Panc1 (cell line): ENCODE results near the gene FGF5. TPM values are rescaled to one million over a fixed set of nuclear protein-coding genes. Genes with fewer than 3 reads are reported as not detected.
A peak's percentile ranks its signal among the peaks of the same experiment; 100 is the strongest.

Source experiments
- ATAC-seq: fragments of 200-7000 bp; cut with Tn5 transposase; 2 replicates; pipeline ENCODE4 v1.9.1; 2020; ENCODE audit warnings: mild to moderate bottlenecking, moderate library complexity
- BruUV-seq: library from RNA; stranded (reverse); fragments of 400-500 nt; replicated peaks from 2 replicates; lab custom pipeline; 2021; lab: Mats Ljungman, UMichigan
- CTCF ChIA-PET: fragments of 300-600 bp; sonication (Branson Sonifier 250); formaldehyde crosslinking; loops from one replicate; lab custom pipeline; 2022; ENCODE audit warnings: antibody characterized with exemption; lab: Charles Lee
- POLR2A ChIA-PET: fragments of 300-600 bp; sonication (Branson Sonifier 250); formaldehyde crosslinking; loops from one replicate; lab custom pipeline; 2022; ENCODE audit warnings: antibody characterized with exemption; lab: Charles Lee
- DNase-seq: peaks from one replicate; pipeline ENCODE4 v3.0.0-alpha.2; 2010; ENCODE audit warnings: low read depth, low spot score
- H3K27ac ChIP-seq: 2 replicates; pipeline ENCODE4 v1.5.1; 2011; ENCODE audit warnings: mild to moderate bottlenecking, low read length, inconsistent platforms
- H3K27me3 ChIP-seq: fragments of 200-500 bp; sonication (Bioruptor generic); 2 replicates; pipeline ENCODE4 v1.6.0; 2014; ENCODE audit warnings: low read length, inconsistent platforms; ENCODE audit not compliant: control insufficient read depth, insufficient read depth
- H3K36me3 ChIP-seq: fragments of 200-500 bp; sonication (Bioruptor generic); 2 replicates; pipeline ENCODE4 v1.5.1; 2014; ENCODE audit warnings: inconsistent platforms, mild to moderate bottlenecking, low read length, moderate library complexity; ENCODE audit not compliant: control insufficient read depth, insufficient read depth
- H3K4me1 ChIP-seq: 2 replicates; pipeline ENCODE4 v1.5.1; 2011; ENCODE audit warnings: inconsistent platforms, mild to moderate bottlenecking, low read length, moderate library complexity; ENCODE audit not compliant: control insufficient read depth, insufficient read depth
- H3K4me3 ChIP-seq, 2 experiments: 2 replicates each; pipeline ENCODE4 v1.5.1; 2011 to 2012; ENCODE audit warnings: low read depth in 2 of 2, low read length in 2 of 2, mild to moderate bottlenecking in 2 of 2, inconsistent platforms in 1 of 2, moderate library complexity in 1 of 2
- H3K9me3 ChIP-seq: fragments of 200-500 bp; sonication (Bioruptor generic); 2 replicates; pipeline ENCODE4 v1.5.1; 2014; ENCODE audit warnings: low read depth, mild to moderate bottlenecking, inconsistent platforms, low read length, moderate library complexity; ENCODE audit not compliant: control insufficient read depth, insufficient read depth
- POLR2AphosphoS5 ChIP-seq: IDR thresholded peaks from 2 replicates; pipeline ENCODE4 v1.6.1; 2012; ENCODE audit warnings: mild to moderate bottlenecking, low read depth, low read length, moderate library complexity
- SIN3A ChIP-seq: IDR thresholded peaks from 2 replicates; pipeline ENCODE4 v1.6.1; 2012; ENCODE audit warnings: low read depth, mild to moderate bottlenecking, low read length, moderate library complexity, borderline replicate concordance; ENCODE audit not compliant: insufficient read depth
- TCF7L2 ChIP-seq: IDR thresholded peaks from 2 replicates; pipeline ENCODE4 v1.6.1; 2011; ENCODE audit warnings: mild to moderate bottlenecking, low read depth, low read length, inconsistent platforms
- in situ Hi-C: cut with HindIII; loops from 2 replicates; pipeline ENCODE4 v1.10.0; 2016; ENCODE audit warnings: low sequenced_read_pairs, low pct_unique_long_range_greater_than_20kb
- intact Hi-C: fragments of 100-400 bp; cut with micrococcal nuclease; formaldehyde crosslinking; loops from one replicate; pipeline ENCODE4 v1.10.0; 2022; ENCODE audit not compliant: unreplicated experiment
- total RNA-seq: library from RNA; stranded (reverse); gene quantifications from one replicate; pipeline ENCODE4 v1.2.1, GENCODE V29; 2021; ENCODE audit not compliant: unreplicated experiment
- TF ChIP-seq, protein P1 (sequence below): fragments of 450-650 bp; IDR thresholded peaks from 2 replicates; pipeline ENCODE4 v1.5.1; 2017; ENCODE audit warnings: mild to moderate bottlenecking
- TF ChIP-seq, protein P2 (sequence below), 2 experiments: IDR thresholded peaks; 2 replicates each; pipeline ENCODE4 v1.6.1; 2011 to 2012; ENCODE audit warnings: low read depth in 2 of 2, control low read depth in 1 of 2, low read length in 1 of 2, mild to moderate bottlenecking in 1 of 2, moderate library complexity in 1 of 2; ENCODE audit not compliant: insufficient read depth in 1 of 2

Gene FGF5
- total RNA-seq, 1 experiment from 2014 or later: 1.3 TPM

DNA sequence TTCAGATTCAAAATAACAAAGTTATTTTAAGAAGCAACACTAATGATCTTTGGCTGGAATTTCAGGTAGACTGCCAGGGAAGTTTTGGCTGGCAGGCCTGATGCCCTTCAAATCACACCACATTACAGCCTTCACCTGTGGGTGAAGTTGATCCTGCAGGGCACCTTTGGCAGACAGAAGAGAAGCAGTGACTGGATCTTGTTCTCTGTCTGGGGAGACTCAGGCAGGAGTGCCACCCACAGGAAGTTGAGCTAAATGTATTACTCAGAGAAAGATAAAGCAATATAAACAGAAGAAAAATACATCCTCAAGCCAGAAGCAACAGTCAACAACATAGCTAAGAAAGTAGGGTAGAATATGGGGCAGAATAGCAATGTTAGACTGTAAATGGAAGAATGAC is 56.3 kb downstream of the FGF5 start:
- no peaks in the 10 kb centered on the region for H3K4me1 ChIP-seq
- ChIA-PET POLR2A (interaction anchor here (0.7 kb wide), 1 partner anchor 1384 kb away, joined by 4 read pairs; no protein-coding TSS in a partner anchor), CTCF (interaction anchor here (1.2 kb wide), 1 partner anchor 103 kb away, joined by 4 read pairs; no protein-coding TSS in a partner anchor)
- H3K9me3 ChIP-seq: no peaks in the 10 kb centered on the region
- DNase-seq: no peak
- H3K27ac ChIP-seq: no peak overlapping the region
- TF ChIP-seq, protein P1, sequence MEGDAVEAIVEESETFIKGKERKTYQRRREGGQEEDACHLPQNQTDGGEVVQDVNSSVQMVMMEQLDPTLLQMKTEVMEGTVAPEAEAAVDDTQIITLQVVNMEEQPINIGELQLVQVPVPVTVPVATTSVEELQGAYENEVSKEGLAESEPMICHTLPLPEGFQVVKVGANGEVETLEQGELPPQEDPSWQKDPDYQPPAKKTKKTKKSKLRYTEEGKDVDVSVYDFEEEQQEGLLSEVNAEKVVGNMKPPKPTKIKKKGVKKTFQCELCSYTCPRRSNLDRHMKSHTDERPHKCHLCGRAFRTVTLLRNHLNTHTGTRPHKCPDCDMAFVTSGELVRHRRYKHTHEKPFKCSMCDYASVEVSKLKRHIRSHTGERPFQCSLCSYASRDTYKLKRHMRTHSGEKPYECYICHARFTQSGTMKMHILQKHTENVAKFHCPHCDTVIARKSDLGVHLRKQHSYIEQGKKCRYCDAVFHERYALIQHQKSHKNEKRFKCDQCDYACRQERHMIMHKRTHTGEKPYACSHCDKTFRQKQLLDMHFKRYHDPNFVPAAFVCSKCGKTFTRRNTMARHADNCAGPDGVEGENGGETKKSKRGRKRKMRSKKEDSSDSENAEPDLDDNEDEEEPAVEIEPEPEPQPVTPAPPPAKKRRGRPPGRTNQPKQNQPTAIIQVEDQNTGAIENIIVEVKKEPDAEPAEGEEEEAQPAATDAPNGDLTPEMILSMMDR: peak; percentile 28
- TF ChIP-seq SIN3A (no peak), TCF7L2 (no peak), POLR2AphosphoS5 (no peak)
- TF ChIP-seq, protein P2, sequence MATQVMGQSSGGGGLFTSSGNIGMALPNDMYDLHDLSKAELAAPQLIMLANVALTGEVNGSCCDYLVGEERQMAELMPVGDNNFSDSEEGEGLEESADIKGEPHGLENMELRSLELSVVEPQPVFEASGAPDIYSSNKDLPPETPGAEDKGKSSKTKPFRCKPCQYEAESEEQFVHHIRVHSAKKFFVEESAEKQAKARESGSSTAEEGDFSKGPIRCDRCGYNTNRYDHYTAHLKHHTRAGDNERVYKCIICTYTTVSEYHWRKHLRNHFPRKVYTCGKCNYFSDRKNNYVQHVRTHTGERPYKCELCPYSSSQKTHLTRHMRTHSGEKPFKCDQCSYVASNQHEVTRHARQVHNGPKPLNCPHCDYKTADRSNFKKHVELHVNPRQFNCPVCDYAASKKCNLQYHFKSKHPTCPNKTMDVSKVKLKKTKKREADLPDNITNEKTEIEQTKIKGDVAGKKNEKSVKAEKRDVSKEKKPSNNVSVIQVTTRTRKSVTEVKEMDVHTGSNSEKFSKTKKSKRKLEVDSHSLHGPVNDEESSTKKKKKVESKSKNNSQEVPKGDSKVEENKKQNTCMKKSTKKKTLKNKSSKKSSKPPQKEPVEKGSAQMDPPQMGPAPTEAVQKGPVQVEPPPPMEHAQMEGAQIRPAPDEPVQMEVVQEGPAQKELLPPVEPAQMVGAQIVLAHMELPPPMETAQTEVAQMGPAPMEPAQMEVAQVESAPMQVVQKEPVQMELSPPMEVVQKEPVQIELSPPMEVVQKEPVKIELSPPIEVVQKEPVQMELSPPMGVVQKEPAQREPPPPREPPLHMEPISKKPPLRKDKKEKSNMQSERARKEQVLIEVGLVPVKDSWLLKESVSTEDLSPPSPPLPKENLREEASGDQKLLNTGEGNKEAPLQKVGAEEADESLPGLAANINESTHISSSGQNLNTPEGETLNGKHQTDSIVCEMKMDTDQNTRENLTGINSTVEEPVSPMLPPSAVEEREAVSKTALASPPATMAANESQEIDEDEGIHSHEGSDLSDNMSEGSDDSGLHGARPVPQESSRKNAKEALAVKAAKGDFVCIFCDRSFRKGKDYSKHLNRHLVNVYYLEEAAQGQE (IDR thresholded peaks at IDR 0.05; ENCODE audit: insufficient read depth in 1 of 2, low read depth in 2 of 2, low read length in 1 of 2): no peak
- no peak overlapping the region for H3K4me3 ChIP-seq
- intact Hi-C loops (loop anchor here (5.0 kb wide), 1 partner anchor 100 kb away; no protein-coding TSS in a partner anchor), in situ Hi-C loops (no loop called here)
- no TSS peak for BruUV-seq
- no peaks in the 10 kb centered on the region for H3K36me3 ChIP-seq
- ATAC-seq: 0 out of 2 replicates have a peak, but pooled peaks have one; percentile 60
- H3K27me3 ChIP-seq: no peaks in the 10 kb centered on the region

- no TSS peak for BruUV-seq
- H3K4me1 ChIP-seq: no peaks in the 10 kb centered on the region
- no peak for ATAC-seq
- POLR2A ChIA-PET: no interaction called here
- no peak overlapping the region for H3K4me3 ChIP-seq
- no peaks in the 10 kb centered on the region for H3K27me3 ChIP-seq
- H3K9me3 ChIP-seq: no peaks in the 10 kb centered on the region
- H3K36me3 ChIP-seq: no peaks in the 10 kb centered on the region
- no peak overlapping the region for H3K27ac ChIP-seq
- intact Hi-C loops (loop anchor here (5.0 kb wide), 1 partner anchor 102 kb away; no protein-coding TSS in a partner anchor), in situ Hi-C loops (no loop called here)
- TF ChIP-seq, protein P1: no peak
- CTCF ChIA-PET: no interaction called here
- no peak for DNase-seq
Measured at GRCh38 chr4:80324171-80324570, 57.7 kb downstream of the FGF5 start.
